ENCODE measurements around the gene EMP2.
"Not testable (repeated sequence)": the region's sequence is repeated elsewhere in the genome, so short reads cannot be mapped to it uniquely, and the experiment has no call there.

The EMP2 gene

GRCh38 chr16:10579965-10580882 is at the start of gene EMP2:
Gene EMP2, minus strand, starts transcription at chr16:10580598. Its CDS starts 32,981 bp downstream, at chr16:10547617.
- DNase-seq (ENCODE audit: low read depth in 2 of 2): no peak

GRCh38 chr16:10629592-10629963 is 49.2 kb upstream of the EMP2 start:
- no peak for DNase-seq (ENCODE audit: low read depth in 2 of 2)

GRCh38 chr16:10625595-10626357 is 45.4 kb upstream of the EMP2 start:
- no peak for DNase-seq (ENCODE audit: low read depth in 2 of 2)

- DNase-seq (ENCODE audit: low read depth in 2 of 2): no peak
These were observed 44.1 kb upstream of the EMP2 start for GRCh38 chr16:10624527-10624926.

DNA sequence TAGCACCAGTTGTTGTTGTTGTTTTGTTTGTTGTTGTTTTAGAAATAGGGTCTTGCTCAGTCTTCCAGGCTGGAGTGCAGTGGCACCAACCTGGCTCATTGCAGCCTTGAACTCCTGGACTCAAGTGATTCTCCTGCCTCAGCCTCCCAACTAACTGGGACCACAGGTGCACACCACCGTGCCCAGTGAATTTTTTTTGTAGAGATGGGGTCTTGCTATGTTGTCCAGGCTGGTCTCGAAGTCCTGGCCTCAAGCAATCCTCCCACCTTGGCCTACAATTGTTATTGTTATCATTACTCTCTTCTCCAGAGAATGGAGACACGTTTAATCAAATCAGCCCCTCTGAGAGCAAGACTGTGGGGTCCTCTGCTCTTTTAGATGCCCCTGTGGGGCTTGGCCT is 42.7 kb upstream of the EMP2 start:
- DNase-seq (ENCODE audit: low read depth in 2 of 2): no peak

DNA sequence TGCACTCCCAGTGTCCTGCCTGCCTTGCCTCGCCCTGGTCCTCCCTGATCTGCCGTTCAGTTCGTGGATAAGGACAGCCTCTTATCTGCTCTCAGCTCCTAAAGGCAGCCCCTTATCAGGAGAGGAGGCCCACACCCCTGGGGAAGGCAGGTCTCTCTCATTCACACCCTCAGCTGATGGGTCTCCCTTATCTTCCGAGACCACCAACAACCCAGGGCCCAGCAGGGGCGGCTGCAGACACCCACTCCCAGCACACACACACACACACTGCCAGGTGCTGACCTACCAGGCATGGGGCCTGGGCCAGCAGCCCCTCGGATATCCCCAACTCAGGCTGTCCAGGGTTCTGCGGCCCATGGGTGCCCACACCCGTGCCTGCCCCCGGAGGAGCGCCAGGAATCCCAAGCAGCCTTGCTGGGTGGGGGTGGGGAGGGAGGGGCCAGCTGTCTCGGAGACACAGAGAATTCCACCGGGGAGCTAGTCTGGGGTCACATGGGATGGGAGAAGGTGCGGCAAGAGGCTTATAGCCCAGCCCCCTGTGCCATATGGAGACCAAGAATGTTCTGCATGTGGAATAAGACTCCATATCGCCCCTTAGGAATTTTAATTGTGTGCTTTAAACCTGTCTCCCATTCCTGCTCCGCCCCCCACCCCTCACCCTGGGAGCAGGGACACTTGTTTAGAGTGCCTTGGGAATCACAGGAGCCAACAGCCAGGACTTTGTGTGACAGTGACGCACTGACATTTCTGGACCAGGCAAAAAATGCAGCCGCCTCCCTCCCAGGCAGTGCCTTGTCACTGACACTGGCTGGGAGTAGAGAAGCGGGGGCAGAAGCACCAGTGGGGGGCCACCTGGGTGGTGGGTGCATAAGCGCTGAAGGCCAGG is 41.9 kb upstream of the EMP2 start:
- no peak for DNase-seq (ENCODE audit: low read depth in 2 of 2)

DNA sequence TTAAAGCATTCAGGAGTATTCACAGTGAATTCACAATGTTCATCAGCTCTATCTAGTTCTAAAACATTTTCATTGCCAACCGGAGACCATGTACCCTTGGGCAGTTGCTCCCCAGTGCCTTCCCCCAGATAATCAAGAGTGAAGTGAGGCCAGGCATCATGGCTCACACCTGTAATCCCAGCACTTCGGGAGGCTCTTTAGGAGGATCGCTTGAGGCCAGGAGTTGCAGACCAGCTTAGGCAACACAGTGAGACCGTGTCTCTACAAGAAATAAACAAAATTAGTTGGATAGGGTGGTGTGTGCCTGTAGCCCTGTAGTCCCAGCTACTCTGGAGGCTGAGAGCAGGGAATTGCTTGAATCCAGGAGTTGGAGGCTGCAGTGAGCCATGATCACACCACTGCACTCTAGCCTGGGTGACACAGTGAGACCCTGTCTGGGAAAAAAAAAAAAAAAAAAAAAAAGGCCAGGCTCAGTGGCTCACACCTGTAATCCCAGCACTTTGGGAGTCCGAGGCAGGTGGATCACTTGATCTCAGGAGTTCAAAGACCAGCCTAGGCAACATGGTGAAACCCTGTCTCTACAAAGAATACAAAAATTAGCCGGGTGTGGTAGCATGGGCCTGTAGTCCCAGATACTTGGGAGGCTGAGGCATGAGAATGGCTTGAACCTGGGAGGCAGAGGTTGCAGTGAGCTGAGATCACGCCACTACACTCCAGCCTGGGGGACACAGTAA is 41.0 kb upstream of the EMP2 start:
- DNase-seq (ENCODE audit: low read depth in 2 of 2): not testable (repeated sequence)

- no peak for DNase-seq (ENCODE audit: low read depth in 2 of 2)
These were observed 39.7 kb upstream of the EMP2 start for GRCh38 chr16:10620120-10620519.

- peak in 1 of 2 donors; percentile 5 for DNase-seq (ENCODE audit: low read depth in 2 of 2)
These were observed 39.0 kb upstream of the EMP2 start for GRCh38 chr16:10619271-10619849.

DNA sequence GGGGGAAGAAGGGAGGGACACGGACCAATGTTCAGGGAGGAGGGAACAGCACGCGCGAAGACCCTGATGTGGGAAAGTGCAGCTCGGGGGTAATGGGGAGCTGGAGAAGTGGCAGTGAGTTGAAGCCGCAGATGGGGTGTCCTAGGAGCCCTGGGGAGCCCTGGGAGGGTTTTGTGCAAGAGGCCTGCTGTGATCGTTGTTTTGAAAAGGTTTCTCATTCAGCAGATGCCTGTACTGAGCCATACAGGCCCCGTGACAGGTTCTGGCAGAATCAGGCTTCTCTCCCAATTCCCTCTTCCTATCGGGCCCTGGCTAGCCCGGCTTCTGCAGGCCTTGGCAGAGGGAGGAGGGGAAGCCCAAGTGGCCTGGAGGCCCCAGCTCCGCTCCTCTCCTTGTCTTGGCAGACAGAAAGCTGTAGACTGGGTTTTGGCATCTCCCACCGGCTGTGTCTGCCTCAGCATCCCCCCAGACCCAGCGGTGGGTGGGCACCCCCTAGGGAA is 38.4 kb upstream of the EMP2 start:
- no peak for DNase-seq (ENCODE audit: low read depth in 2 of 2)

DNA sequence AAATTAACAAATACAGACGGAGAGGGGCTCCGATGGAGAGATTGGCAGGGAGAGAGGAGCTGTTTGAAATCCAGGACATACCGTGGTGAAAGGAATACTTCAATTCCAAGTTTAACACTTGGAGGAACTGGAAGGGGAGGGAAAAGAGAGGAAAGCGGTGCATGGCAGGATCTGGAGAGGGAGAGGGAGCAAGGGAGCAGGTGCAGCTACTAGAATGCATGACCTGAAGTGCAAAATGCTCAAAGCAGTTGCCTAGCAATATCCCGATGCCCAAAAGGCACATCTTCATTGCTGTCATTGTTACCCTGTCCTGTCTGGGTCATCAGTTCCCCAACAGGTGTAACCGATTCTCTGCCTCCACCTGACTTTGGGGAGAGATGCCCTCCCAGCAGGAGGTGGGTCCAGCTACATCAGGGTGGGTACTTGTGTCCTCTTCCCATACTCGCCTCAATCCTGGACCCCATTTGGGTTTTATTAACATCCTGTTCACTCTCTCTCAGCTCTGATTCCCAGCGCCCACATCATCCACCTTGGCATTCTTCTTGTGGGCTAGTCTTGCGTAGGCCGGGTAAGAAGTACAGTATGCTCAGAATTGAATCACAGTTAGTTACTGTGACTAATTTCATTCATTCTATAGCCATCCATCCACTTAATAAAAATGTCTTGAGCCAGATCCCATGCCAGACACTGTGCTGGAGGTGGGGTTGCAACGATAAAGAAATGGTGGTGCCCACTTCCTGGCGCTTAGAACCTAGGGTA is 37.4 kb upstream of the EMP2 start:
- no peak for DNase-seq (ENCODE audit: low read depth in 2 of 2)

GRCh38 chr16:10616756-10617640 is 36.6 kb upstream of the EMP2 start:
- DNase-seq (ENCODE audit: low read depth in 2 of 2): no peak

DNA sequence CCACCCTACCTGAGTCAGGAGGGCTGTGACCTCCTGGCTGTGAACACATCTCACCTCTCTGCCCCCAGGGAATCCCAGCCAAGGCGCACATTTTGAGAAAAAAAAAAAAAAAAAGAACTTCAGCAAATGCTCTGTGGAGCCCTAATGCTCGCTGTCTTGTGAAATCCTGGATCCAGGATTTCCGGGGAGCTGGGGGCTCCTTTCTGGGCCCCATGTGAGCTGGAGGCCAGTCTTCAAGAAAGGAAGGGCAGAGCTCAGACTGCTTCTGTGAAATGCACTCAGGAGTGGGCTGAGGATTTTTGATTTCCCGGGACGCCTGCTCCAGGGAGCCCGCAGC is 36.0 kb upstream of the EMP2 start:
- DNase-seq (ENCODE audit: low read depth in 2 of 2): no peak

GRCh38 chr16:10614685-10615084 is 34.3 kb upstream of the EMP2 start:
- no peak for DNase-seq (ENCODE audit: low read depth in 2 of 2)

DNA sequence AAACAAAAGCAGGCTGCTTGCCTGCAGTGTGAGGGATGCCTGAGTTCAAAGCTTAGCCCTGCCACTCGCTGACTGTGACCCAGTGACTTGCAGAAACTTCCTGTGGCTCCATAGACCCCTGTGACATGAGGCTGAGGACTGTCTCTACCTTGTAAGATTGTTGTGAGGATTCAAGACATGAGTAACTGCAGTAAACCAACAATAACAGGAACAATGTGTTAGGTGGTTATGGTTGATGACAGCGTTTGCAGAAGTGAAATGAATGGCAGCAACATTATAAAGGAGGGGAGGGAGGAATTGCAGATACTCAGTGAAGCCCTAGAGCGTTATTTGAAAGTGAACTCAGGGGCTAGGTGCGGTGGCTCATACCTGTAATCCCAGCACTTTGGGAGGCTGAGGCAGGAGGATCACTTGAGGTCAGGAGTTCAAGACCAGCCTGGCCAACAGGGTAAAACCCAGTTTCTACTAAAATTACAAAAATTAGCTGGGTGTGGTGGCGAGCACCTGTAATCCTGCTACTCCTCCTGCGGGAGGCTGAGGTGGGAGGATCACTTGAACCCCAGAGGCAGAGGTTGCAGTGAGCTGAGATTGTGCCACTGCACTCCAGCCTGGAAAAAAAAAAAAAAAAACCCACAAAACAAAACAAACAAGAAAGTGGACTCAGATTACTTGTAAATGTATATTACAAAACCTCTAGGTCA is 33.5 kb upstream of the EMP2 start:
- no peak for DNase-seq (ENCODE audit: low read depth in 2 of 2)

- no peak for DNase-seq (ENCODE audit: low read depth in 2 of 2)
These were observed 32.3 kb upstream of the EMP2 start for GRCh38 chr16:10612649-10613179.

GRCh38 chr16:10611825-10612342 is 31.5 kb upstream of the EMP2 start:
- no peak for DNase-seq (ENCODE audit: low read depth in 2 of 2)
